Pancreas (tissue), 10 donors: Measurements from ENCODE around the gene PSD4. TPM values are rescaled to one million over a fixed set of nuclear protein-coding genes. Genes with fewer than 3 reads are reported as not detected.
A peak's percentile ranks its signal among the peaks of the same experiment; 100 is the strongest.

Experiments
- ATAC-seq, 4 donors: fragments of 200-7000 bp; cut with Tn5 transposase; one replicate each; pipeline versions ENCODE4 v1.8.0 to v1.9.1; 2020; ENCODE audit warnings: mild to moderate bottlenecking in 4 of 4, moderate library complexity in 4 of 4
- DNase-seq, 6 donors: peaks; one replicate each; pipeline ENCODE4 v3.0.0-alpha.2; 2020
- FAIRE-seq: peaks from 2 replicates; lab custom pipeline; 2012; peaks lifted over from hg19 to GRCh38; lab: Jason Lieb, UNC
- H3K27ac ChIP-seq, 4 donors: fragments of 200-600 bp; sonication (generic); 1 replicate in 3 of 4; 2 replicates in 1 of 4; pipeline versions ENCODE4 v1.5.0 to v1.8.0; 2020
- H3K27me3 ChIP-seq, 4 donors: fragments of 200-600 bp; one replicate each; pipeline ENCODE4 v1.8.0; 2021
- H3K36me3 ChIP-seq, 3 donors: fragments of 200-600 bp; sonication (generic) in 1 of 3; one replicate each; pipeline versions ENCODE4 v1.5.0 to v1.8.0; 2020 to 2021
- H3K4me1 ChIP-seq, 3 donors: fragments of 200-600 bp; one replicate each; pipeline ENCODE4 v1.8.0; 2021
- H3K4me3 ChIP-seq, 4 donors: fragments of 200-600 bp; sonication (generic) in 2 of 4; one replicate each; pipeline versions ENCODE4 v1.5.0 to v1.8.0; 2020 to 2021
- H3K9me3 ChIP-seq, 4 donors: fragments of 200-600 bp; one replicate each; pipeline ENCODE4 v1.8.0; 2021
- WGBS, 2 donors: extraction: QIAGEN DNeasy Blood & Tissue Kit; methylation state at CpG; one replicate each; pipeline ENCODE4 v1.1.7; 2013; 5-methylcytosine and 5-hydroxymethylcytosine counted together
- intact Hi-C, 3 donors: fragments of 100-400 bp; cut with DNase I; formaldehyde crosslinking; loops; one replicate each; pipeline versions ENCODE4 v1.11.1 to v1.14.2; 2022
- polyA plus RNA-seq, 2 donors: library from polyadenylated mRNA; stranded (reverse); fragments of 200-250 nt; gene quantifications; one replicate each; pipeline ENCODE4 v1.2.3, GENCODE V29; 2013
- total RNA-seq, 6 donors: library from RNA; stranded (reverse); fragmentation: NEBNext Ultra II Directional in 4 of 6; extraction: Animal tissue kit (Norgen Biotek cat#: 25700) in 4 of 6; gene quantifications; one replicate each; pipeline versions ENCODE4 v1.2.1 to v1.2.4, GENCODE V29; 2021 to 2023
- TF ChIP-seq, protein P1 (sequence below), 4 donors: fragments of 200-600 bp; sonication (generic) in 3 of 4; IDR thresholded peaks; one replicate each; pipeline versions ENCODE4 v1.5.0 to v1.8.0; 2021; ENCODE audit warnings: antibody characterized with exemption in 4 of 4
- donor health status: healthy with polysubstance abuse.
- donor health status: DM: no; HTN: no; CAD: no; lungs with moderate emphysema.
- donor health status: DM: no; HTN: no; CAD: no.
- donor health status: control.
- donor health status: control.
- donor health status: Bipolar disorder and iron deficiency.
- donor health status: DM: yes; HTN: yes; CAD: no.
- donor health status: DM: no; HTN: no; CAD: no.
- donor health status: DM: no; HTN: no; CAD: no.
- donor health status: DM: yes; HTN: yes; CAD: no.

Gene PSD4
- total and polyA plus RNA-seq, 8 donors: 15.9 to 37.6 (median 26.0) TPM

- Histone ChIP-seq H3K36me3 (no peaks in the 10 kb centered on the region), H3K27me3 (no peaks in the 10 kb centered on the region), H3K4me3 (no peak overlapping the region), H3K27ac (no peak overlapping the region), H3K4me1 (peaks cover 0 to 15% (median 0%) of the 10 kb centered on the region in 3 donors), H3K9me3 (no peaks in the 10 kb centered on the region)
- 98 to 100% methylated on average over 1 of the region's 1 CpG for WGBS, 2 donors
- intact Hi-C loops: loop anchor here in 2 of 3 donors (5.0 kb wide), 1 partner anchor 64 kb away; no protein-coding TSS in a partner anchor
- DNase-seq (no peak), ATAC-seq (no peak), FAIRE-seq (no peak)
- TF ChIP-seq, protein P1, sequence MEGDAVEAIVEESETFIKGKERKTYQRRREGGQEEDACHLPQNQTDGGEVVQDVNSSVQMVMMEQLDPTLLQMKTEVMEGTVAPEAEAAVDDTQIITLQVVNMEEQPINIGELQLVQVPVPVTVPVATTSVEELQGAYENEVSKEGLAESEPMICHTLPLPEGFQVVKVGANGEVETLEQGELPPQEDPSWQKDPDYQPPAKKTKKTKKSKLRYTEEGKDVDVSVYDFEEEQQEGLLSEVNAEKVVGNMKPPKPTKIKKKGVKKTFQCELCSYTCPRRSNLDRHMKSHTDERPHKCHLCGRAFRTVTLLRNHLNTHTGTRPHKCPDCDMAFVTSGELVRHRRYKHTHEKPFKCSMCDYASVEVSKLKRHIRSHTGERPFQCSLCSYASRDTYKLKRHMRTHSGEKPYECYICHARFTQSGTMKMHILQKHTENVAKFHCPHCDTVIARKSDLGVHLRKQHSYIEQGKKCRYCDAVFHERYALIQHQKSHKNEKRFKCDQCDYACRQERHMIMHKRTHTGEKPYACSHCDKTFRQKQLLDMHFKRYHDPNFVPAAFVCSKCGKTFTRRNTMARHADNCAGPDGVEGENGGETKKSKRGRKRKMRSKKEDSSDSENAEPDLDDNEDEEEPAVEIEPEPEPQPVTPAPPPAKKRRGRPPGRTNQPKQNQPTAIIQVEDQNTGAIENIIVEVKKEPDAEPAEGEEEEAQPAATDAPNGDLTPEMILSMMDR (IDR thresholded peaks at IDR 0.05): no peak
These were observed 35.9 kb upstream of the PSD4 start for GRCh38 chr2:113137827-113138226.

DNA sequence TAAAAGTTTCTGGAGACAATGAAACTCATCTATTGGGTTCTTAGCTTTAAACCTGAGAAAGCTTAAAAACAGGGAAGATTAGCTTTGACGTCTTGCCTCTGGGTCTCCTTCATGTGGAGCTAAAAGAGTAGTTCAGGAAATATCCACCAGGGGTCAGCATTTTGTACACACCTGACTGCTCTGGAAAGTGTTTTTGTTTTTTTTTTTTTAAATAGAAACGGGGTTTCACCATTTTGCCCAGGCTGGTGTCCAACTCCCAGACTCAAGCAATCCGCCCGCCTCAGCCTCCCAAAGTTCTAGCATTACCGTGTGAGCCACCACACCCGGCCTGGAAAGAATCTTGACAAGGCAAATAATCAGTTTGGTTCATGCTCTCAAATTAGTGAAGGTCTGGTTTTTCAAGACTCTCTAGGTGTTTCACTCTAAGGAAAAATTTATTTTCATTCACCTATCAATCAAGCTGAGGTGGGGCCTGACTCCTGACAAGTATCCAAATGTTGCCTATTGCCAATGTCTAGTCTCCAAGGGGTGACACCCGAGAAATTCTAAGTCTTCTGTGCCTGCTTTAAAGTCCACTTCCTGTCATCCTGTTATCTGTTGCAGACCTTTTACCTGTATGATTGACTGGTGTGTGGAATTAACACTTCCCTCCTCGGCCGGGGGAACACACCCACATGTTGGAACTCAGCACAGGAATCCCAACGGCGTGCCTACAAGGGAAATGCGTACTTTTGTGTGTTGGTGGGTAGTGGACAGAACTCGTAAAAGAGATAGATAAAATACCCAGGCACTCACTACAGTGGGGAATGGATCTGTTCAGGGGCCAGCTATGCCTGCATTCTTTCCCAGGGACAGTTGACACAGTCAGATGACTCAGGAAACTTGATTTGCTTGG is 35.1 kb upstream of the PSD4 start:
- intact Hi-C loops: loop anchor here in 2 of 3 donors (5.0 kb wide), 1 partner anchor 64 kb away; no protein-coding TSS in a partner anchor
- Histone ChIP-seq H3K27ac (peak overlapping the region in 2 of 4 donors; percentile 49 to 50), H3K4me3 (no peak overlapping the region), H3K27me3 (no peaks in the 10 kb centered on the region), H3K36me3 (no peaks in the 10 kb centered on the region), H3K4me1 (peaks cover 0 to 15% (median 0%) of the 10 kb centered on the region in 3 donors), H3K9me3 (no peaks in the 10 kb centered on the region)
- TF ChIP-seq, protein P1 (IDR thresholded peaks at IDR 0.05): peak; percentile 73 to 86 (median 81)
- ATAC-seq (peak; percentile 90 to 95 (median 94)), FAIRE-seq (no peak), DNase-seq (peak in 4 of 6 donors; percentile 53 to 73 (median 69))
- WGBS, 2 donors: 21 to 28% methylated on average over 13 of the region's 13 CpGs

DNA sequence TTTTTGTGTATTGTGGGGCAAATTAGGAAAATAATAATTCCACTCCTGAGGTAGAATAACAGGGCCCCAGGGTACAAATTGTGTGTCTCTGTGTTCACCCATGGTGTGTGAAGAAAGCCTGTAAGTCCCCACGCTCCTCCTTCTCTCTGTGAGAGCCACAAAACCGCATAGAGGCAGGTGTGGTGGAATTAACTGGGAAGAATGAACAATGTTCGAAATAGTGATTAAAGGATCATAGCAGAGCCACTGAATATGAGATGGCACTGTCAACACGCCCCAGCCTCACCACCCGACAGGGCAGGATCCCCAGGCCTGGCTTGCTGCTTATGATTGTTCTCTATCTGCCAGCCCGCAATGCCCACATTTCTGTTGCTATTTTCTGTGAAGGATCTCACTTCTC is 32.3 kb upstream of the PSD4 start:
- intact Hi-C loops: no loop called here
- FAIRE-seq (no peak), DNase-seq (no peak), ATAC-seq (no peak)
- no peaks in the 10 kb centered on the region for H3K27me3 ChIP-seq
- no peak overlapping the region for H3K27ac ChIP-seq
- no peaks in the 10 kb centered on the region for H3K36me3 ChIP-seq
- peaks cover 0 to 15% (median 0%) of the 10 kb centered on the region in 3 donors for H3K4me1 ChIP-seq
- no peak overlapping the region for H3K4me3 ChIP-seq
- WGBS, 2 donors: 87 to 94% methylated on average over 6 of the region's 6 CpGs
- TF ChIP-seq, protein P1 (IDR thresholded peaks at IDR 0.05): no peak
- no peaks in the 10 kb centered on the region for H3K9me3 ChIP-seq

GRCh38 chr2:113142290-113142689 is 31.5 kb upstream of the PSD4 start:
- Histone ChIP-seq H3K9me3 (no peaks in the 10 kb centered on the region), H3K27me3 (no peaks in the 10 kb centered on the region), H3K4me3 (no peak overlapping the region), H3K4me1 (peaks cover 0 to 15% (median 0%) of the 10 kb centered on the region in 3 donors), H3K36me3 (no peaks in the 10 kb centered on the region), H3K27ac (no peak overlapping the region)
- WGBS, 2 donors: 90 to 93% methylated on average over 2 of the region's 2 CpGs
- no peak for FAIRE-seq
- ATAC-seq: no peak
- TF ChIP-seq, protein P1 (IDR thresholded peaks at IDR 0.05): no peak
- intact Hi-C loops: no loop called here
- no peak for DNase-seq
